ENCODE data around the gene SPATA31C1.

- TF ChIP-seq POLR2A (IDR thresholded peaks at IDR 0.05) (no peak), CTCF (IDR thresholded peaks at IDR 0.05) (no peak), EP300 (IDR thresholded peaks at IDR 0.05) (no peak)
These were observed 41.1 kb upstream of the SPATA31C1 start for GRCh38 chr9:87876708-87877107.

Data from upper lobe of left lung (tissue), 4 donors.